ENCODE results near the gene NFYC.

DNA sequence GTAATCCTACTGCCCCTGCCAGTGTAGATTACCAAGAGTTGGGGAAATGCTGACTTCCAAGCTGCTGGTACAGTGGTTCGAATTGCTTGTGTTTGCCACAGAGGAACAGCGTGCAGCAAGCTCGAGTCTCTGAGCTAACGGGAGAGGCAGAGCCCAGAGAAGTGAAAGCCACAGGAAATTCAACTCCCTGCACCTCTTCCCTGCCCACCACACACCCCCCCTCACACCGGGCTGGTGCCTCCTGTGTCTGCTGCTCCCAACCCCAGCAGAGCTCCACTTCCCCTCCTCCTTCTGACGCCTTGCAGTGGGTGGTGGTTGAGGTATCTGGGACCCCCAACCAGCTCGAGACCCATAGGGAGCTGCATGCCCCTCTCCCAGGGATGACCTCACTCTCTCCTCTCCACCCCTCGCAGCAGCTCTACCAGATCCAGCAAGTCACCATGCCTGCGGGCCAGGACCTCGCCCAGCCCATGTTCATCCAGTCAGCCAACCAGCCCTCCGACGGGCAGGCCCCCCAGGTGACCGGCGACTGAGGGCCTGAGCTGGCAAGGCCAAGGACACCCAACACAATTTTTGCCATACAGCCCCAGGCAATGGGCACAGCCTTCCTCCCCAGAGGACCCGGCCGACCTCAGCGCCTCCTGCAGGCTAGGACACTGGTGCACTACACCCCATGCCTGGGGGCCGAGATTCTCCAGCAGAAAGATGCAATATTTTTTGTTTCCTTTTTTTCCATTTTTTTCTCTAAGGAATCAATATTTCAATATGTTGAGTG is 79.0 kb downstream of the NFYC start:
- 0 out of 2 replicates have a peak, but pooled peaks have one; percentile 21 for TF ChIP-seq CTCF (conservative IDR thresholded peaks at IDR 0.05; ENCODE audit: low read depth, low read length)
- no peak for TF ChIP-seq EZH2 (IDR thresholded peaks at IDR 0.05; ENCODE audit: borderline replicate concordance, low read depth, low read length, poor library complexity, severe bottlenecking)
